ENCODE results near the gene XPO1. TPM values are rescaled to one million over a fixed set of nuclear protein-coding genes. Genes with fewer than 3 reads are reported as not detected.

XPO1 gene
- total and polyA plus RNA-seq, 2 experiments from 2014 or later = 115 to 485 TPM

DNA sequence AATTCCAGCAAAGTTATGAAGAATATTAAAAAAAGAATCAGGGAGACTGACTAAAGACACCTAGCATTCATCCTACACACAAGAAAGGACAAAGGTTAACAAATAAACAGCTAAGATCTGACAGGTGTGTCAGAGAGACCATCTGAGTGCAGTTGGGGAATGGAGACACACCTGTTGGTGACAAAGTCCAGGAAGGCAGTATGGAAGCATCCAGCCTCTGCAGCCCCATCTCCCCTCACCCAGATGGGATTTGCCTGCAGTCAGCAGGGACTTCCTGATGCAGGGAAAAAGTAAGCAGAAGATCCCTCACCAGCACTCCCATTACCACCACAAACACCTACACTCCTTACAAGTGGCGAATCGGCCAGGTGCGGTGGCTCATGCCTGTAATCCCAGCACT is 105.2 kb downstream of the XPO1 start:
- H3K27ac Mint-ChIP-seq = peak overlapping the region; percentile 65; the same call in 1 of the 2 replicates
- no peaks in the 10 kb centered on the region for H3K36me3 ChIP-seq (ENCODE audit: insufficient read depth)
- H3K27ac ChIP-seq (ENCODE audit: low read depth) = peak overlapping the region; percentile 29; the same call in 1 of the 2 replicates
- no peak overlapping the region for H3K4me2 ChIP-seq
- TF ChIP-seq ZNF331 (CRISPR knock-in tag; IDR thresholded peaks at IDR 0.05; ENCODE audit: low read depth) (no peak), EZH2 (IDR thresholded peaks at IDR 0.05; ENCODE audit: low read depth, unreplicated experiment) (no peak), CREB1 (CRISPR knock-in tag; IDR thresholded peaks at IDR 0.05; ENCODE audit: low read depth) (no peak), NANOG (IDR thresholded peaks at IDR 0.05; ENCODE audit: borderline replicate concordance) (no peak), ZNF114 (CRISPR knock-in tag; IDR thresholded peaks at IDR 0.05) (no peak), EZH2phosphoT487 (IDR thresholded peaks at IDR 0.05; ENCODE audit: unreplicated experiment) (no peak), POLR2AphosphoS5 (IDR thresholded peaks at IDR 0.05; ENCODE audit: low read depth) (no peak), JUNB (IDR thresholded peaks at IDR 0.05; ENCODE audit: unreplicated experiment) (no peak)
- TF ChIP-seq, protein P1, sequence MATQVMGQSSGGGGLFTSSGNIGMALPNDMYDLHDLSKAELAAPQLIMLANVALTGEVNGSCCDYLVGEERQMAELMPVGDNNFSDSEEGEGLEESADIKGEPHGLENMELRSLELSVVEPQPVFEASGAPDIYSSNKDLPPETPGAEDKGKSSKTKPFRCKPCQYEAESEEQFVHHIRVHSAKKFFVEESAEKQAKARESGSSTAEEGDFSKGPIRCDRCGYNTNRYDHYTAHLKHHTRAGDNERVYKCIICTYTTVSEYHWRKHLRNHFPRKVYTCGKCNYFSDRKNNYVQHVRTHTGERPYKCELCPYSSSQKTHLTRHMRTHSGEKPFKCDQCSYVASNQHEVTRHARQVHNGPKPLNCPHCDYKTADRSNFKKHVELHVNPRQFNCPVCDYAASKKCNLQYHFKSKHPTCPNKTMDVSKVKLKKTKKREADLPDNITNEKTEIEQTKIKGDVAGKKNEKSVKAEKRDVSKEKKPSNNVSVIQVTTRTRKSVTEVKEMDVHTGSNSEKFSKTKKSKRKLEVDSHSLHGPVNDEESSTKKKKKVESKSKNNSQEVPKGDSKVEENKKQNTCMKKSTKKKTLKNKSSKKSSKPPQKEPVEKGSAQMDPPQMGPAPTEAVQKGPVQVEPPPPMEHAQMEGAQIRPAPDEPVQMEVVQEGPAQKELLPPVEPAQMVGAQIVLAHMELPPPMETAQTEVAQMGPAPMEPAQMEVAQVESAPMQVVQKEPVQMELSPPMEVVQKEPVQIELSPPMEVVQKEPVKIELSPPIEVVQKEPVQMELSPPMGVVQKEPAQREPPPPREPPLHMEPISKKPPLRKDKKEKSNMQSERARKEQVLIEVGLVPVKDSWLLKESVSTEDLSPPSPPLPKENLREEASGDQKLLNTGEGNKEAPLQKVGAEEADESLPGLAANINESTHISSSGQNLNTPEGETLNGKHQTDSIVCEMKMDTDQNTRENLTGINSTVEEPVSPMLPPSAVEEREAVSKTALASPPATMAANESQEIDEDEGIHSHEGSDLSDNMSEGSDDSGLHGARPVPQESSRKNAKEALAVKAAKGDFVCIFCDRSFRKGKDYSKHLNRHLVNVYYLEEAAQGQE (IDR thresholded peaks at IDR 0.05; ENCODE audit: unreplicated experiment) = no peak
- TF ChIP-seq, protein P2, sequence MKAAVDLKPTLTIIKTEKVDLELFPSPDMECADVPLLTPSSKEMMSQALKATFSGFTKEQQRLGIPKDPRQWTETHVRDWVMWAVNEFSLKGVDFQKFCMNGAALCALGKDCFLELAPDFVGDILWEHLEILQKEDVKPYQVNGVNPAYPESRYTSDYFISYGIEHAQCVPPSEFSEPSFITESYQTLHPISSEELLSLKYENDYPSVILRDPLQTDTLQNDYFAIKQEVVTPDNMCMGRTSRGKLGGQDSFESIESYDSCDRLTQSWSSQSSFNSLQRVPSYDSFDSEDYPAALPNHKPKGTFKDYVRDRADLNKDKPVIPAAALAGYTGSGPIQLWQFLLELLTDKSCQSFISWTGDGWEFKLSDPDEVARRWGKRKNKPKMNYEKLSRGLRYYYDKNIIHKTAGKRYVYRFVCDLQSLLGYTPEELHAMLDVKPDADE (IDR thresholded peaks at IDR 0.05) = no peak
- TF ChIP-seq, protein P3, sequence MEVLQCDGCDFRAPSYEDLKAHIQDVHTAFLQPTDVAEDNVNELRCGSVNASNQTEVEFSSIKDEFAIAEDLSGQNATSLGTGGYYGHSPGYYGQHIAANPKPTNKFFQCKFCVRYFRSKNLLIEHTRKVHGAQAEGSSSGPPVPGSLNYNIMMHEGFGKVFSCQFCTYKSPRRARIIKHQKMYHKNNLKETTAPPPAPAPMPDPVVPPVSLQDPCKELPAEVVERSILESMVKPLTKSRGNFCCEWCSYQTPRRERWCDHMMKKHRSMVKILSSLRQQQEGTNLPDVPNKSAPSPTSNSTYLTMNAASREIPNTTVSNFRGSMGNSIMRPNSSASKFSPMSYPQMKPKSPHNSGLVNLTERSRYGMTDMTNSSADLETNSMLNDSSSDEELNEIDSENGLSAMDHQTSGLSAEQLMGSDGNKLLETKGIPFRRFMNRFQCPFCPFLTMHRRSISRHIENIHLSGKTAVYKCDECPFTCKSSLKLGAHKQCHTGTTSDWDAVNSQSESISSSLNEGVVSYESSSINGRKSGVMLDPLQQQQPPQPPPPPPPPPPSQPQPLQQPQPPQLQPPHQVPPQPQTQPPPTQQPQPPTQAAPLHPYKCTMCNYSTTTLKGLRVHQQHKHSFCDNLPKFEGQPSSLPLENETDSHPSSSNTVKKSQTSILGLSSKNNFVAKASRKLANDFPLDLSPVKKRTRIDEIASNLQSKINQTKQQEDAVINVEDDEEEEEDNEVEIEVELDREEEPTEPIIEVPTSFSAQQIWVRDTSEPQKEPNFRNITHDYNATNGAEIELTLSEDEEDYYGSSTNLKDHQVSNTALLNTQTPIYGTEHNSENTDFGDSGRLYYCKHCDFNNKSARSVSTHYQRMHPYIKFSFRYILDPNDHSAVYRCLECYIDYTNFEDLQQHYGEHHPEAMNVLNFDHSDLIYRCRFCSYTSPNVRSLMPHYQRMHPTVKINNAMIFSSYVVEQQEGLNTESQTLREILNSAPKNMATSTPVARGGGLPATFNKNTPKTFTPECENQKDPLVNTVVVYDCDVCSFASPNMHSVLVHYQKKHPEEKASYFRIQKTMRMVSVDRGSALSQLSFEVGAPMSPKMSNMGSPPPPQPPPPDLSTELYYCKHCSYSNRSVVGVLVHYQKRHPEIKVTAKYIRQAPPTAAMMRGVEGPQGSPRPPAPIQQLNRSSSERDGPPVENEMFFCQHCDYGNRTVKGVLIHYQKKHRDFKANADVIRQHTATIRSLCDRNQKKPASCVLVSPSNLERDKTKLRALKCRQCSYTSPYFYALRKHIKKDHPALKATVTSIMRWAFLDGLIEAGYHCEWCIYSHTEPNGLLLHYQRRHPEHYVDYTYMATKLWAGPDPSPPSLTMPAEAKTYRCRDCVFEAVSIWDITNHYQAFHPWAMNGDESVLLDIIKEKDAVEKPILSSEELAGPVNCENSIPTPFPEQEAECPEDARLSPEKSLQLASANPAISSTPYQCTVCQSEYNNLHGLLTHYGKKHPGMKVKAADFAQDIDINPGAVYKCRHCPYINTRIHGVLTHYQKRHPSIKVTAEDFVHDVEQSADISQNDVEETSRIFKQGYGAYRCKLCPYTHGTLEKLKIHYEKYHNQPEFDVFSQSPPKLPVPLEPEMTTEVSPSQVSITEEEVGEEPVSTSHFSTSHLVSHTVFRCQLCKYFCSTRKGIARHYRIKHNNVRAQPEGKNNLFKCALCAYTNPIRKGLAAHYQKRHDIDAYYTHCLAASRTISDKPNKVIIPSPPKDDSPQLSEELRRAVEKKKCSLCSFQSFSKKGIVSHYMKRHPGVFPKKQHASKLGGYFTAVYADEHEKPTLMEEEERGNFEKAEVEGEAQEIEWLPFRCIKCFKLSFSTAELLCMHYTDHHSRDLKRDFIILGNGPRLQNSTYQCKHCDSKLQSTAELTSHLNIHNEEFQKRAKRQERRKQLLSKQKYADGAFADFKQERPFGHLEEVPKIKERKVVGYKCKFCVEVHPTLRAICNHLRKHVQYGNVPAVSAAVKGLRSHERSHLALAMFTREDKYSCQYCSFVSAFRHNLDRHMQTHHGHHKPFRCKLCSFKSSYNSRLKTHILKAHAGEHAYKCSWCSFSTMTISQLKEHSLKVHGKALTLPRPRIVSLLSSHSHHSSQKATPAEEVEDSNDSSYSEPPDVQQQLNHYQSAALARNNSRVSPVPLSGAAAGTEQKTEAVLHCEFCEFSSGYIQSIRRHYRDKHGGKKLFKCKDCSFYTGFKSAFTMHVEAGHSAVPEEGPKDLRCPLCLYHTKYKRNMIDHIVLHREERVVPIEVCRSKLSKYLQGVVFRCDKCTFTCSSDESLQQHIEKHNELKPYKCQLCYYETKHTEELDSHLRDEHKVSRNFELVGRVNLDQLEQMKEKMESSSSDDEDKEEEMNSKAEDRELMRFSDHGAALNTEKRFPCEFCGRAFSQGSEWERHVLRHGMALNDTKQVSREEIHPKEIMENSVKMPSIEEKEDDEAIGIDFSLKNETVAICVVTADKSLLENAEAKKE (CRISPR knock-in tag; IDR thresholded peaks at IDR 0.05) = no peak
- TF ChIP-seq, protein P4, sequence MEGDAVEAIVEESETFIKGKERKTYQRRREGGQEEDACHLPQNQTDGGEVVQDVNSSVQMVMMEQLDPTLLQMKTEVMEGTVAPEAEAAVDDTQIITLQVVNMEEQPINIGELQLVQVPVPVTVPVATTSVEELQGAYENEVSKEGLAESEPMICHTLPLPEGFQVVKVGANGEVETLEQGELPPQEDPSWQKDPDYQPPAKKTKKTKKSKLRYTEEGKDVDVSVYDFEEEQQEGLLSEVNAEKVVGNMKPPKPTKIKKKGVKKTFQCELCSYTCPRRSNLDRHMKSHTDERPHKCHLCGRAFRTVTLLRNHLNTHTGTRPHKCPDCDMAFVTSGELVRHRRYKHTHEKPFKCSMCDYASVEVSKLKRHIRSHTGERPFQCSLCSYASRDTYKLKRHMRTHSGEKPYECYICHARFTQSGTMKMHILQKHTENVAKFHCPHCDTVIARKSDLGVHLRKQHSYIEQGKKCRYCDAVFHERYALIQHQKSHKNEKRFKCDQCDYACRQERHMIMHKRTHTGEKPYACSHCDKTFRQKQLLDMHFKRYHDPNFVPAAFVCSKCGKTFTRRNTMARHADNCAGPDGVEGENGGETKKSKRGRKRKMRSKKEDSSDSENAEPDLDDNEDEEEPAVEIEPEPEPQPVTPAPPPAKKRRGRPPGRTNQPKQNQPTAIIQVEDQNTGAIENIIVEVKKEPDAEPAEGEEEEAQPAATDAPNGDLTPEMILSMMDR (conservative IDR thresholded peaks at IDR 0.05; ENCODE audit: low read depth in 2 of 2) = no peak
- H3K27me3 ChIP-seq (ENCODE audit: insufficient read depth) = no peaks in the 10 kb centered on the region
- H3K27me3 Mint-ChIP-seq (ENCODE audit: insufficient read depth, low read depth, poor library complexity) = peaks cover 2% of the 10 kb centered on the region
- H4K20me1 ChIP-seq (replicated peaks; ENCODE audit: insufficient read depth) = peaks cover 39% of the 10 kb centered on the region
- H3K36me3 Mint-ChIP-seq (ENCODE audit: low read depth) = peaks cover 12% of the 10 kb centered on the region
- peaks cover 100% of the 10 kb centered on the region for H3K79me2 ChIP-seq (replicated peaks; ENCODE audit: insufficient read depth)
- H3K4me1 ChIP-seq (ENCODE audit: insufficient read depth) = peaks cover 3% of the 10 kb centered on the region; the same call in 1 of the 2 replicates
- no peak for ATAC-seq
- no peaks in the 10 kb centered on the region; the same call in 1 of the 2 replicates for H3K9me2 ChIP-seq (ENCODE audit: insufficient read depth)
- no peaks in the 10 kb centered on the region for H3K9me3 Mint-ChIP-seq
- no peak for DNase-seq (ENCODE audit: low spot score)
- H3K4me3 Mint-ChIP-seq = no peak overlapping the region
- peaks cover 29% of the 10 kb centered on the region for H3K4me1 Mint-ChIP-seq
- no peak overlapping the region for H2AFZ ChIP-seq
- no peak overlapping the region for H3K4me3 ChIP-seq
- no peaks in the 10 kb centered on the region for H3F3A ChIP-seq (replicated peaks; ENCODE audit: low read depth)

Measured in GM23338 (cell line).